Activated CD4-positive, alpha-beta T cell treated with anti-CD3 and anti-CD28 coated beads for 4 hours (primary cell): ENCODE results near the gene HMSD.
"Not testable (repeated sequence)": the region's sequence is repeated elsewhere in the genome, so short reads cannot be mapped to it uniquely, and the experiment has no call there.

ENCODE experiments used
- DNase-seq, 2 donors: peaks; one replicate each; pipeline ENCODE4 v3.0.0-alpha.2; 2020

The HMSD gene, protein sequence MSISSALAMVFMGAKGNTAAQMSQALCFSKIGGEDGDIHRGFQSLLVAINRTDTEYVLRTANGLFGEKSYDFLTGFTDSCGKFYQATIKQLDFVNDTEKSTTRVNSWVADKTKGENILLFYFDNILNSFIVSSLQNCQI

DNA sequence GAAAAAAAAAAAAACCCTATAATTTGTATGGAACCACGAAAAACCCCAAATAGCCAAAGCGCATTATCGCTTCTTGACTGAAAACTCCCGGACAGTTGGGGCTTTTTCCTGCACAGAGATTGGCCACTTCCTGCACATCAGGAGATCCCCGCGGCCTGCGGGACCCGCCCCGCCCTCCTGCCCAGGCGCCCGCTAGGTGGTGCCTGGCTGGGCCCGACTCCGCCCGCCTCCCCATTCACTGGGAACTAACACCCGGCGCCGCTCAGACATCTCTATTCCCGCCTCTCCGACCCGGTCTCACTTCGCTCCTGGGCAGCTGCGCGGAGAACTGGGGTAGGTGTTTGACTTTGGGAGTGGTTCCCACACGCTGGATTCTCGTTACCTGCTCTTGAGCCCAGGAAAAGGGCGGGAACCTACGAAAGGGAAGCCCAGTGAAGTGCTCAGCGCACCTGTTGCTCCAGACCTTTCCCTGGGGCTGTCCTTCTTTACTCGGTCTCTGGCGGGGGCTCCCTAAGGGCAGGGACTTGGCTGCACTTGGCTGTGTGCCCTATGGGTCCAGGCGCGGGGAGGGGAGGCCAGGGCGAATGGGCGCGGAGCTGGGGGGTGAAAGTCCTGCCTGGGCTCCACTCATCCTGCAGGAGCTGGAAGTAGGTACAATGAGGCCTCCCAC is at the start of gene HMSD:
TSS of gene HMSD (plus strand) at position 234 of the 670 bp plus-strand sequence. CDS start 4,155 bp downstream, outside the sequence.
- peak; percentile 26 to 38 for DNase-seq

DNA sequence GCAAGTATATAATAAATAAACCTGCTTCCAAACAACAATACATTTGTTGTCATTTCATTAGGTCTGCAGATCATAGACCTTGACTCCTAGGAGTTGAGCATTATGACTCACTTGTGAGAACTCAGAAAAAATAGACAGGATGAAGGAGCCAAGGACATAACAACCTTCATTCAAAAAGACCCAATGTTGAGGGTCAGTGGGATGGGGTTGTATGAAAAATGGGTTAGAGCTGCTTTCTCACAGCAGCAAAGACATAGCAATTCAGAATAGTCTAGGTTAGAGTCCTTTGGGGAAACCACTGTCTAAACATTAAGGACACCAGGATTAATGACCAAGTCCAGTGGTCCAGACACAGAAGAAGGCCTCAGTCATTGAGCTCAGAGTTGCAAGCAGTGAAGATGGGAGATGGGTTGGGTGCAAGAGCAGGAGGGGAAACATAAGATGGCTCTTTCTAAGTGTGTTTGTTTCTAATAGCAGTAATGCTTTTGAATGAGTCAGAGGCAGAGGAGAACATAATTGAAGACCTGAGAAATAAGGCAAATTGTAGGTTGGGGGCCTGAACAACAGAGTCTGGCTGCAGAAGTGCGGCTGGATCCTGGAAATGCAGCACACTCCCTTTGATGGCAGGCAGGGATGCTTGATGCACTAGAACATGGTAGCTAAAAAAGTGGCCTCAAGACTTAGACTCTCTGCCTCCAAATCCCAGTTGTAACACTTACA is 45.1 kb upstream of the HMSD start:
- DNase-seq: no peak

DNA sequence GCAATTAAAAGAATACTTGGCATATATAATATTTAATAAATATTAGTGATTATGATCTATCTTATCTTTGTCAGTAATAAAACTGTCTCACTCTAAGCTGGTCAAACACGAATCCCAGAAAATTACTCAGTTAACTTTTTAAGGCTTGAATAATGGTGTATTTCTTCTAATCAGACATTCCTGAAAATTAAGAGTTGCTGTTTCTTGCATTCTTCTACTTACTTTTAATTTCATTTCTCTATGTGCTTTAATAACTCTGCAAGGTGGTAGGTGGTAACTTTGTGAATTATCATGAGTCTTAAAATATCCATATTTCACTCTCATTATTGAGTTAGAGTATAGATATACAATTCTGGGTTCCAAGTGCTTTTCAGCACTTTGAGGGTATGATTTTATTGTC is 44.4 kb upstream of the HMSD start:
- DNase-seq: no peak

DNA sequence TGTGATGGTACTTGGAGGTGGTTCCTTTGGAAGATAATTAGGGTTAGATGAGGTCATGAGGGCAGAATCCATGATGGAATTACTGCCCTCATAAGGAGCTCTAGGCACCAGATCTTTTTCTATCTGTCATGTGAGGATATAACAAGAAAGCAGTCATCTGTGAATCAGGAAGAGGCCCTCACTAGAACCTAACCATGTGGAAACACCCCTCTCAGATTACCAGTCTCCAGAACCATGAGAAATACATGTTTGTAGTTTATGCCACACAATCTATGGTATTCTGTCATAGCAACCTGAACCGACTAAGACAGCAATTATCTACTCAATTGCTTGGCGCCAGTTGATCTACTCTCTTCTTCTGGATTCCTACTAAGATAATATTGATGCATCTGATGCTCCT is 43.7 kb upstream of the HMSD start:
- DNase-seq: no peak

DNA sequence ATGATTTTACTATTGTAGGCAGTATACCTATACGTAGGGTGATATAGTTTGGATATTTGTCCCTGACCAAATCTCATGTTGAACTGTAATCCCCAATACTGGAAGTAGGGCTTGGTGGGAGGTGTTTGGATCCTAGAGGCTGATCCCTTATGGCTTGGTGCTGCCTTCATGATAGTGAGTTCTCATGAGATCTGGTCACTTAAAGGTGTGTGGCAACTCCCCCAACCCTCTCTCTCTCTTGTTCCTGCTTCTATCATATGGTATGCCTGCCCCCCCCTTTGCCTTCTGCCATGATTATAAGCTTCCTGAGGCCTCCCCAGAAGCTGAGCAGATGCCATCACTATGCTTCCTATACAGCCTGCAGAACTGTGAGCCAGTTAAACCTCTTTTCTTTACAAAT is 43.0 kb upstream of the HMSD start:
- no peak for DNase-seq

DNA sequence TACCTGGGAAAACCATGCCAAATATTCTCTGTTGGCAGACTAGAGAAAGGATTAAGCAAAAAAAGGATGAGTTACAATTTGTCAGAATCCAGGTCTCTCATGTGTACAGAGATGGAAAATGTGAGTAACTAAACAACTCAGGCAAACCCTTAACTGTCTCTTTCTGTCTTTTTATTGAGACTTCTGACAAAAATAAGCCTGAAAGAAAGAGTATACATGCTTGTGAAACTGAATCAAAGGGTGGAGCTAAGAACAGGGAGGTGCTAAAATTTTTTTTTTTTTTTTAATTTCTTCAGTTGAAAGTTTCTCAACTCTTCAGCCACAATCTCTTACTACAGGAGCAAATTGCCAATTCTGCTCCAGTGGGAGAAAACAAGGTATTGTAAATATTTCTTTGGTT is 41.4 kb upstream of the HMSD start, which contains the start of gene SERPINB10:
TSS of gene SERPINB10 (plus strand) at position 295 of the 400 bp plus-strand sequence. CDS start 7,553 bp downstream, outside the sequence.
- no peak for DNase-seq

DNA sequence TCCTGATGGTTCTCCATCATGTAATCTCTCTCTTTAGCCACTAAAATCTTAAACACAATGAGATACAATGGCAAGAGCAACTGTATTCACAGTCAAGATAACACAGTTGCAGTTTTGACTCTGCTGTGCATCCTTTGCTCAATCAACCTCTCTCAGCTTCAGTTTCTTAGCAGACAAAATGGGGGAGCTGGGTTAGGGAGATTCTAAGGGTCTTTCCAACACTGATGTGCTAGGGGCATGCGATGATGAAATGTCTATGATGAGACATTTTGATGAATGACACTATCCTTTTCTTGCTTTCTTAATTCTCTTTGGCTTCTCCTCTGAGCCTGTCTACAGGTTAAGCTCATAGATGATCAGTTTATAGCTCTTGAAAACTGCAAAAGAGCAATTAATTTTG is 40.2 kb upstream of the HMSD start:
- no peak for DNase-seq

DNA sequence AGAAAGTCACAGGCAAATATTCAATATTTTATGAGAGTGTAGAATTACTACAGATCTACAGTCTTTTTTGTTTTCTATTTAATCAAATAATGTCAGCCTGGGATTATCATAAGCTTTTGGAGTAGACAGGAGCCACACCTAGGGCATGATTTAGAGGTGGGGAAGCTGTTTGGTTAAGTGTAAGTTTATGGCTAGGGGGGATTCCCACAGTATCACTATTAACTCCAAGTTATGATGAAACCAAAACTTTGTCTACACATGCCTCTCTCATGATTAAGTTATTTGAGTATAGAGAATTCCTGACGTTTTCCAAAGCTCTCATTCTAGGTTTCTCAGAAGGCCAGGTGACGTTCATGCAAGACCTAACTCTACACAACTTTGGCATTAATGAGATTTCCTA is 39.2 kb upstream of the HMSD start:
- DNase-seq: no peak

DNA sequence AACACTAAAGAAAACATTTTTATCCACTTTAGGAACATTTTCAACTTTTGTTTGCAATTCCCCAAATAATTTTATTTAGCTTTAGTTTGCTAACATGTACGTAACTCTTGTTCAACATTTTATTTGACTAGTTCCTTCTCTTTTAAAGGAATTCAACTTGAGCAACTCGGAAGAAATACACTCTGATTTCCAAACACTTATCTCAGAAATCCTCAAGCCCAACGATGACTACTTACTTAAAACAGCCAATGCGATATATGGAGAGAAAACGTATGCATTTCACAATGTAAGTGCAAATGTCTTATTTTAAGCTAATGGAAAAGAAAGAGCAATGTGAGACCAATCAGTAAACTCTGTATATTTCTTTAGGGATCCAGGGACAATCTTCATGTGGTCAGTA is 31.3 kb upstream of the HMSD start:
- no peak for DNase-seq

DNA sequence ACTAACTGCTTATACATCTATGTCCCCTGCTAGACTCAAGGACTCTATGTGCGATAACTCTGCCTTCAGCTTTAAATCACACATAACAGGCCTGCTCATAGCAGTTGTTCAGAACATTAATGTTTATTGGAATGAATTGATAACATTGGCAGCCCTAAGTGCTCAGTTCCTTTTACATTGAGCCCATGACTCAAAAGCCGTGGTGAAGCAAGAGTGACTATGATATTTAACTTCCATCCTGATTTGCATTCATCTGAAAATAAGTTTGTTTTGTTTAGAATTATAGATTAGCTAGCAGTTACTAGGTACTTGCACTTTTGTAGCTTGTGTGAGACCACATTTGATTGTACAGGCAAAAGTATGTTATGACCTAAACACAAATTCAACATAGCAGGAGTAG is 27.1 kb upstream of the HMSD start:
- no peak for DNase-seq

DNA sequence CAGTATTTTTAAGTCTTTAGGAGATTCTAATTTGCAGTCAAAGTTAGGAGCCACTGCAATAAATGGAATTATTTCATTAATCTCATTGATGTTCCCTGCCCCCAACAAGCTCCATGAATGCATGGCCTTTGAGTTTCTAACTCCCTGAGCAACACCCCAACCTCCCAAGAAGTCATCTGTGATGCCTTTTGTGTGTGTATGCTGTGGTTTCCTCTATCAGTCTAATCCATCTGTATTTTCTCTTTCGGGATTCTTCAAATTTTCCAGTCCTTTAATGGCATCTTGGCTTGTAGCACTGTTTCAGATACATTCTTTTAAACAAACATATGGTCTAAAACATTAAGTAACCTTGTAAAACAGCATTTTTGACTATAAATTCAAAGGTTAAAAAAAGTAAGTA is 24.6 kb upstream of the HMSD start:
- no peak for DNase-seq

DNA sequence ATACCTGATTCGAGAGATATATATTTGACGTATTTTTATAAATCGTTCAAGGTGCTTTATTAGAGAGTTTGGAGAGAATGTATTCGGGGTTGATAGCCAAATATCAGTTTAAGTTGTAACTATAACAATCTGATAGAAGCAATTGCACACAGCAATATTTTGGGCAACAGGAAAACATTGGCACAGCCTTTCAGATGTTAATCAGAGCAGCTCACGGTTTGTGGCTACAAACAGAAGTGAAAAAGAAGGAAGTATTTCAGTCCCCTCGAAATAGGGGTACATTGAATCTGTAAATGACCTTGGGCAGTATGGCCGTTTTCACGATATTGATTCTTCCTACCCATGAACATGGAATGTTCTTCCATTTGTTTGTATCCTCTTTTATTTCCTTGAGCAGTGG is 20.8 kb upstream of the HMSD start:
- DNase-seq: no peak

DNA sequence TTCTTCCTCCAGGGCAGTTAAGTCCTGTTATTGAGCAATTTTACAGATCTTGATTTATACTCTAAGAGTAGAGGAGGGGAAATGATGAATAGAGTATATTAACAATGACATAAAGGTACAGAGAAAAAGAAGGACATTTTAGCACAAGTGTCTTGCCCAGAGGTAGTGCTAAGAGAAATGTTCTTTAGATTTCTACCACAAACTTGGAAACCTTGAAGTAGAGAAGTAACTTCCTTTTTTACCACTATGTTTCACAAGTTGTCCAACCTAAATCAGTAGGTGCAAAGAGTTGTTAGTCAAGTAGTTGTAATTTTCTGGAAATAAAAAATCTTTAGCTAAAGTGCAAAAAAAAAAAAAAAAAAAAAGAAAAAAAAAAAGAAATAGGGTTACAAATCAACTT is 19.7 kb upstream of the HMSD start:
- DNase-seq: not testable (repeated sequence)

DNA sequence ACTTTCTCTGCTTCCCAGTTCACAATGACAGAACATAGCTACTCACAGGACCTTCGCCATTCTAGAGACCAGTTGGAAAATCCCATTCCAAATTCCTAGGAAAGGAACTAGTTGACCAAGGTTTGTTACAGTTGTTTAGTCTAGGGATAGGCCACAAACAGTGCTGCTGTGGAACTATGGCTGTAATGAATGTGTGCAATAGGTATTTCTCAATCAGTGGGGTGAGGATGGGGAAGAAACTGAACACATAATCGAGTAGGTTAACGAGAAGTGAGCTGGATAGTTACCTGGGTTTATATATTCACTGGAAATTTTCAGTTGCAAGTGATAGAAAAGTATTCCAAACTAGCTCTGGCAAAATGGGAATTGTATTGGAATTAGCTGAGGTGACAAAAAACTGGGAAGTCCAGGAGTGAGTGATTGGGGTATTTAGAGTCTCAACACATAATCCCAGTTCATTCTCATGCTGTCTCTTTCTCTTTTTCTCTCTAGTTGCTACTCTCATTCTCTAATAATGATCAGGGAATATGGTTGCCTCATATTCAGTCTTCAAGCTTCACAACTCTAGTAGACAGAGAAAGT is 18.2 kb upstream of the HMSD start:
- no peak for DNase-seq

DNA sequence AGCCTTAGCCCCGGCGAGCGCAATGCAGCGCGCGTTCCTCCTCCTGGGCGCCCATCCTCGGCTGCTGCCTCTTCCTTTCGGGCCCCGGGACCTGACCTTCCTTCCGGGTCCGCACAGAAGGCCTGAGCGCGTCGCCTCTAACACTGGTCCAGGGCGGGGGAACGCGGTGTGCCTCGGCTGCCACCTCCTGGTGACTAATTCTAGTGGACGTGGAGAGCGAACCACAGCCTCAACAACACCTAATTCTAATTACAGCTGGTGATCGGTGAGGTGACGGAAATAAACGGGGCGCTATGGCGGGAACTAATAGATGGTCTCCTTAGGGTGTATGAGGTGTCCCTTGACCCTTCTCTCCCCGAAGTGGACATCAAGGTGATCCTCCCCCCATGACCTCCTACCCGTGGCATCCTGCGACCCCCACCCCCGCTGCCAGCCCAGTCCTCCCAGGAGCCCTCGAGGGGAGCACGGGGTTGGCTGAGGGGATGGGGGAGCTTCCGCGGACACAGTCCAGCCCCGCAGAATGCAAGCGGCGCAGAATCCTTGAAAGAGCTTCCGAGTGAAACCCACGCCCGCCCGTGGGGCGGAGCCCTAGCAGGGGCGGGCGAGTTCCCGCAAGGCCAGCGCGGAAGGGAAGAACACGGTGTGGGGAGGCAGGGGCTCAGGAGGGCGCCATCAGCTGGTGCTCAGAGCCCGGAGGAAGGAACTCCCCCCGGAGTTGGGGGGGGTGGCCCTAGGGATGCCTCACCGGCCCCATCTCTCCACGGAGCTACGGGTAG is 12.8 kb upstream of the HMSD start:
- peak; percentile 12 to 40 for DNase-seq

DNA sequence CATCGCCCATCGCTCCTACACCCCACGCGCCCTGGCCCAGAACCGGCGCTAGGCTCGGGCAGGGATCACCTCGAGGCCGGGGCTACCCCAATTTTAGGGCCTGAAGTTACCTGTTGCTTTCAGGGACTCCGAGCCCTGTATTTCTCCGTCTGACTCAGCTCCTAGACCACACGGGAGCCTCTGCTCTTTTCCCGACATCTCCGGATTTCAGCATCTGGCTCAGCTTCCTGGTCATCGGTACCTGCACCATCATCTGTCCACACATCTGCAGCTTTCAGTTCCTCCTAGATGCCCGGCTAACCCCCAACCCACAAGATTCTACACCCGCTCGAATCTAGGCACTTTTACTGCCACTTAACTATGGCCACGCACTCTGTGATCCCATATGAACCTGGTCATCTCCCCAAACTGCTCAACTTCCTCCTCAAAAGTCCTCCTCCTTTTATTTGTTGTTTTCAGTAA is 12.1 kb upstream of the HMSD start:
- no peak for DNase-seq

DNA sequence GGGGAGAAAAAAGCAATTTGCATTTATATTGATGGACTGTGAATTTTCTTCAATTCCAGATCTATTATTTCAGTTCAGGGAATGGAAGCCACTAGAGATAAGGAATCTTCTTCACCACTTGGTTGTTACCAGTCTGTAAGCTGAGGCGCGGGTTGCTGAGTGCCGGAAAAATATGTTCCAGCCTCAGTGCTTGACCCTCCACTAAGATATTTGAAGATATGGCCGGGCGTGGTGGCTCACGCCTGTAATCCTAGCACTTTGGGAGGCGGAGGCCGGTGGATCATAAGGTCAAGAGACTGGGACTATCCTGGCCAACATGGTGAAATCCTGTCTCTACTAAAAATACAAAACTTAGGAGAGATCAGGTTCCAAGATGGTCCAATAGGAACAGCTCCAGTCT is 9.1 kb upstream of the HMSD start:
- DNase-seq: no peak

DNA sequence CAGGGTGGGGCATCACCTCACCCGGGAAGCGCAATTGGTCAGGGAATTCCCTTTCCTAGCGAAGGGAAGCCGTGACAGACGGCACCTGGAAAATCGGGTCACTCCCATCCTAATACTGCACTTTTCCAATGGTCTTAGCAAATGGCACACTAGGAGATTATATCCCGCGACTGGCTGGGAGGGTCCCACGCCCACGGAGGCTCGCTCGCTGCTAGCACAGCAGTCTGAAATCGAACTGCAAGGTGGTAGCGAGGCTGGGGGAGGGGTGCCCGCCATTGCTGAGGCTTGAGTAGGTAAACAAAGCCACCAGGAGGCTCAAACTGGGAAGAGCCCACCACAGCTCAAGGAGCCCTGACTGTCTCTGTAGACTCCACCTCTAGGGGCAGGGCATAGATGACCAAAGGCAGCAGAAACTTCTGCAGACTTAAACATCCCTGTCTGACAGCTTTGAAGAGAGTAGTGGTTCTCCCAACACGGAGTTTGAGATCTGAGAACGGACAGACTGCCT is 8.5 kb upstream of the HMSD start:
- DNase-seq: not testable (repeated sequence)

DNA sequence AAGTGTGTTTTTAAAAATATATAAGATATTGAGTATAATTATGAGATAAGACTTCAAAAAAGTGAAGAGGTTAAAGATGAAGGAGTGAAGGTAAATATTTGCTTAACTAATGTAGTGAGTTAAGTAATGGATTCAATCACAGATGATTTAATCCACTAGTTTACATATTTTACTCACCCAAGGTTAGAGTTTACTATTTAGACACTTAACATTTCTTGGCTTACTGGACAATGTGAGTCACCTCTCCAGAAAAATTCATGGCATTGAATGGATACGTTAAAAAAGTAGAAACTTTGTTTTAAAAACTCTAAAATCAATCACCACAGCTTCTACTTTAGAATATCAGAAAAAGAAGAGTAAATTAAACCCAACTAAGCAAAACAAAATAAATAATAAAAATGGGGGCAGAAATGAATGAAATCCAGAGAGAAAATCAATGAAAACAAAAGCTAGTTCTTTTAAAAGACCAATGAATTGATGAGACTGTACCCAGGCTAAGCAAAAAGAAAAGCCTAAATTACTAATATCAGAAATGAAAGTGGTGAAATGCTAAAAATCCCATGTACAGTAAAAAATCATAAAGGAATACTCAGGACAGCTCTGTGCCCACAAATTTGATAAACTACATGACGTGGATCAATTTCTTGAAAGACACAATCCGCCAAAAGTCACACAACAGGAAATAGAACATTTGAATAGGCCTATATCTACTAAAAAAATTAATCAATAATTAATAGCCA is 1.9 kb upstream of the HMSD start:
- DNase-seq: no peak

DNA sequence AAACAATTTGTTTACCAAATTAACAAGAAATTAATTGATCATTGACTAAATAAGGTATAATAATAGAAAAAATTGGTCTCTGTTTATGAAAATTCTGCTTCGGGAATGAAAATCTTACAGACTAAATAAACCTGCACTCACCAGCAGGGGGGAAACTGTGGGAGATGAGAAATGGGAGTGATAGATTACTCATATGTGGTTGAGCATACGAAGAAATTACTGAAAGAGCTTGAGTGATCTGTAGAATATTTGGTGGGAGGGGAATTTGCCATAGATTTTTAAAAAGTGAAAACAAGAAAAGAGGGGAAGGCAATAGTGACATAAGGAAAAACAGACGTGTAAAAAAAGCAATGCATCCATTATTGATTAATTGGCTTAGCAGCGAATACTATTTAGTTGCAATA is 2.2 kb downstream of the HMSD start:
- no peak for DNase-seq

DNA sequence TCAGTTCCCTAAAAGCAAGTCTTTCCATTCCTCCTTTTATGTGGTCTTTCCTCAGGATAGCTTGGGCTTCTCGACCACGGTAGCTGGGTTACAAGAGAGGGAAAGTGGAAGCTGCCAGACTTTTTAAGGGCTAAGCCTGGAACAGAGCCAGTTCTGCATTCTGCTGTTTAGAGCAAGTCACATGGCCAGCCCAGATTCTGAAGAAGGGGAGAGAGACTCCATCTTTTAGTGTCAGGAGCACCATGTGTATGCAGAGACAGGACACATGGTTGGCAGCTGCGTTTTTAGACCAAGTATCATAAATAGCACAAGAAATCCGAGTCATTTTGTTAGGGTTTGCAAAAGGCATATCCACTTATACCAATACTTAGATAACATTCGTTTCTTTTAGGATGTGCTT is 4.7 kb downstream of the HMSD start:
- no peak for DNase-seq

DNA sequence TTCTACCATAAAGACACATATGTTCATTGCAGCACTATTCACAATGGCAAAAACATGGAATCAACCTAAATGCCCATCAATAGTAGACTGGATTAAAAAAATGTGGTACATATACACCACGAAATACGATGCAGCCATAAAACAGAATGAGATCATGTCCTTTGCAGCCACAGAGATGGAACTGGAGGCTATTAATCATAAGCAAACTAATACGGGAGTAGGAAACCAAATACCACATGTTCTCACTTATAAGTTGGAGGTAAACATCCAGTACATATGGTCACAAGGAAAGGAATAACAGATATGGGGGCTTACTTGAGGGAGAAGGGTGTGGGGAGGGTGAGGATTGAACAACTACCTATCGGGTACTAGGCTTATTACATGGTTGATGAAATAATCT is 7.7 kb downstream of the HMSD start:
- no peak for DNase-seq
